Measurements from ENCODE around the gene TBC1D22A. TPM values are rescaled to one million over a fixed set of nuclear protein-coding genes. Genes with fewer than 3 reads are reported as not detected.

The TBC1D22A gene
- total RNA-seq, 1 donor, result 17.7 TPM

GRCh38 chr22:47032956-47033647, 270.7 kb downstream of the TBC1D22A start:
- H3K36me3 ChIP-seq (ENCODE audit: insufficient read depth, low read length), result no peaks in the 10 kb centered on the region

GRCh38 chr22:47033648-47034000, 271.2 kb downstream of the TBC1D22A start:
- Histone ChIP-seq H3K4me3 (ENCODE audit: insufficient read depth, low read length) (no peak overlapping the region), H3K79me2 (ENCODE audit: insufficient read depth, low read length) (no peaks in the 10 kb centered on the region), H3K4me1 (ENCODE audit: insufficient read depth, low read length) (peaks cover 6% of the 10 kb centered on the region), H3K27me3 (ENCODE audit: insufficient read depth, low read length) (no peaks in the 10 kb centered on the region), H2AFZ (ENCODE audit: low read length) (no peak overlapping the region), H3K27ac (ENCODE audit: low read depth, low read length) (no peak overlapping the region), H3K9me3 (ENCODE audit: low read depth, low read length) (no peaks in the 10 kb centered on the region), H3K36me3 (ENCODE audit: insufficient read depth, low read length) (no peaks in the 10 kb centered on the region), H3K4me2 (ENCODE audit: insufficient read depth, low read length) (no peak overlapping the region), H4K20me1 (ENCODE audit: insufficient read depth, low read length) (peaks cover 14% of the 10 kb centered on the region)
- no peak for TF ChIP-seq CTCF (IDR thresholded peaks at IDR 0.05; ENCODE audit: extremely low read depth, low read depth, low read length)
- DNase-seq (ENCODE audit: insufficient read length, low spot score, missing footprints), result peak; percentile 27

More at GRCh38 chr22:47032956-47033647, 270.7 kb downstream of the TBC1D22A start:
- no peaks in the 10 kb centered on the region for H3K9me3 ChIP-seq (ENCODE audit: low read depth, low read length)
- TF ChIP-seq CTCF (IDR thresholded peaks at IDR 0.05; ENCODE audit: extremely low read depth, low read depth, low read length), result no peak
- no peak overlapping the region for H2AFZ ChIP-seq (ENCODE audit: low read length)
- peak; percentile 61 for DNase-seq (ENCODE audit: insufficient read length, low spot score, missing footprints)
- H4K20me1 ChIP-seq (ENCODE audit: insufficient read depth, low read length), result peaks cover 16% of the 10 kb centered on the region
- H3K27ac ChIP-seq (ENCODE audit: low read depth, low read length), result no peak overlapping the region
- H3K27me3 ChIP-seq (ENCODE audit: insufficient read depth, low read length), result no peaks in the 10 kb centered on the region
- H3K4me2 ChIP-seq (ENCODE audit: insufficient read depth, low read length), result no peak overlapping the region
- no peaks in the 10 kb centered on the region for H3K79me2 ChIP-seq (ENCODE audit: insufficient read depth, low read length)
- no peak overlapping the region for H3K4me3 ChIP-seq (ENCODE audit: insufficient read depth, low read length)
- peaks cover 6% of the 10 kb centered on the region for H3K4me1 ChIP-seq (ENCODE audit: insufficient read depth, low read length)

- H3K4me1 ChIP-seq (ENCODE audit: insufficient read depth, low read length), result peaks cover 6% of the 10 kb centered on the region
- no peak overlapping the region for H3K4me3 ChIP-seq (ENCODE audit: insufficient read depth, low read length)
- peaks cover 13% of the 10 kb centered on the region for H4K20me1 ChIP-seq (ENCODE audit: insufficient read depth, low read length)
Measured at GRCh38 chr22:47034076-47034808, 271.8 kb downstream of the TBC1D22A start.

More at GRCh38 chr22:47034076-47034808, 271.8 kb downstream of the TBC1D22A start:
- no peak overlapping the region for H2AFZ ChIP-seq (ENCODE audit: low read length)
- no peak overlapping the region for H3K4me2 ChIP-seq (ENCODE audit: insufficient read depth, low read length)
- no peaks in the 10 kb centered on the region for H3K79me2 ChIP-seq (ENCODE audit: insufficient read depth, low read length)
- H3K27ac ChIP-seq (ENCODE audit: low read depth, low read length), result no peak overlapping the region
- no peaks in the 10 kb centered on the region for H3K36me3 ChIP-seq (ENCODE audit: insufficient read depth, low read length)
- TF ChIP-seq CTCF (IDR thresholded peaks at IDR 0.05; ENCODE audit: extremely low read depth, low read depth, low read length), result no peak
- DNase-seq (ENCODE audit: insufficient read length, low spot score, missing footprints), result no peak
- H3K9me3 ChIP-seq (ENCODE audit: low read depth, low read length), result no peaks in the 10 kb centered on the region
- no peaks in the 10 kb centered on the region for H3K27me3 ChIP-seq (ENCODE audit: insufficient read depth, low read length)

Data from osteoblast (primary cell).